Keratinocyte (primary cell): ENCODE data around the gene ZNF440. TPM values are rescaled to one million over a fixed set of nuclear protein-coding genes. Genes with fewer than 3 reads are reported as not detected.
"Not testable (repeated sequence)": the region's sequence is repeated elsewhere in the genome, so short reads cannot be mapped to it uniquely, and the experiment has no call there.

Experiments used
- DNase-seq: peaks from one replicate; pipeline ENCODE4 v3.0.0-alpha.2; 2011; ENCODE audit warnings: low read depth, missing footprints, low spot score
- FAIRE-seq: peaks from 2 replicates; lab custom pipeline; 2011; peaks lifted over from hg19 to GRCh38; lab: Jason Lieb, UNC
- H2AFZ ChIP-seq: 2 replicates; pipeline ENCODE4 v1.6.0; 2012; ENCODE audit warnings: low read length, control low read depth, inconsistent platforms; ENCODE audit not compliant: control insufficient read depth
- H3K27ac ChIP-seq: 2 replicates; pipeline ENCODE4 v1.5.1; 2011; ENCODE audit warnings: low read length; ENCODE audit not compliant: control insufficient read depth, insufficient read depth
- H3K27me3 ChIP-seq: 3 replicates; pipeline ENCODE4 v1.6.0; 2011; ENCODE audit warnings: low read length; ENCODE audit not compliant: control insufficient read depth, insufficient read depth; ENCODE audit errors: extremely low read depth
- H3K36me3 ChIP-seq, 2 experiments: 2 replicates in 1 of 2; 3 replicates in 1 of 2; pipeline ENCODE4 v1.5.1; 2011; ENCODE audit warnings: low read length in 2 of 2, mild to moderate bottlenecking in 1 of 2; ENCODE audit not compliant: control insufficient read depth in 2 of 2, insufficient read depth in 2 of 2; ENCODE audit errors: extremely low read depth in 1 of 2
- H3K4me1 ChIP-seq: 3 replicates; pipeline ENCODE4 v1.5.1; 2011; ENCODE audit warnings: low read length; ENCODE audit not compliant: control insufficient read depth, insufficient read depth; ENCODE audit errors: extremely low read depth
- H3K4me2 ChIP-seq: 3 replicates; pipeline ENCODE4 v1.6.0; 2011; ENCODE audit warnings: low read depth, low read length; ENCODE audit not compliant: control insufficient read depth, insufficient read depth; ENCODE audit errors: extremely low read depth
- H3K4me3 ChIP-seq, 3 experiments: fragments of 200-600 bp in 1 of 3; sonication (generic) in 1 of 3; 2 replicates in 2 of 3; 3 replicates in 1 of 3; pipeline ENCODE4 v1.5.1; 2011 to 2016; ENCODE audit warnings: low read length in 3 of 3, mild to moderate bottlenecking in 3 of 3, control low read depth in 2 of 3, inconsistent platforms in 1 of 3, low read depth in 1 of 3, mixed read lengths in 1 of 3, mixed run types in 1 of 3, moderate library complexity in 1 of 3; ENCODE audit not compliant: control insufficient read depth in 2 of 3, insufficient read depth in 2 of 3; ENCODE audit errors: extremely low read depth in 1 of 3
- H3K79me2 ChIP-seq: 2 replicates; pipeline ENCODE4 v1.6.0; 2012; ENCODE audit warnings: low read length; ENCODE audit not compliant: control insufficient read depth, insufficient read depth
- H3K9ac ChIP-seq: 3 replicates; pipeline ENCODE4 v1.6.0; 2011; ENCODE audit warnings: low read length; ENCODE audit not compliant: control insufficient read depth, insufficient read depth; ENCODE audit errors: extremely low read depth
- H3K9me1 ChIP-seq: 3 replicates; pipeline ENCODE4 v1.6.0; 2011; ENCODE audit warnings: low read length; ENCODE audit not compliant: control insufficient read depth, insufficient read depth; ENCODE audit errors: extremely low read depth
- H3K9me3 ChIP-seq: 2 replicates; pipeline ENCODE4 v1.5.1; 2012; ENCODE audit warnings: low read depth, low read length; ENCODE audit not compliant: control insufficient read depth
- H4K20me1 ChIP-seq: 3 replicates; pipeline ENCODE4 v1.6.0; 2011; ENCODE audit warnings: low read length; ENCODE audit not compliant: control insufficient read depth, insufficient read depth; ENCODE audit errors: extremely low read depth
- EZH2 ChIP-seq: IDR thresholded peaks from one replicate; pipeline ENCODE4 v1.6.1; 2012; ENCODE audit warnings: inconsistent platforms, mild to moderate bottlenecking, low read length, moderate library complexity
- dilution Hi-C: fragments of 300-500 bp; cut with MboI; formaldehyde crosslinking; loops from one replicate; pipeline ENCODE4 v1.7.0; 2020; ENCODE audit warnings: low sequenced_read_pairs; ENCODE audit not compliant: extremely low pct_ligation_motif_present
- polyA plus RNA-seq, 5 experiments: library from polyadenylated mRNA; depleted of rRNA in 3 of 5; stranded (reverse) in 3 of 5; stranded (forward) in 1 of 5; unstranded in 1 of 5; fragments of >200 nt; gene quantifications; 1 replicate in 1 of 5; 2 replicates in 3 of 5; 3 replicates in 1 of 5; pipeline versions ENCODE4 v1.2.1 to v1.2.3, GENCODE V29; 2011 to 2012; ENCODE audit warnings: missing spikeins in 2 of 5, low read depth in 1 of 5, low replicate concordance in 1 of 5
- TF ChIP-seq, protein P1 (sequence below), 3 experiments: IDR thresholded peaks in 1 of 3; conservative IDR thresholded peaks in 1 of 3; optimal IDR thresholded peaks in 1 of 3; 2 replicates in 2 of 3; 3 replicates in 1 of 3; pipeline versions ENCODE3 to v1.5.1; 2011; ENCODE audit warnings: low read length in 3 of 3, mild to moderate bottlenecking in 3 of 3, moderate library complexity in 2 of 3, control low read depth in 1 of 3, inconsistent platforms in 1 of 3; ENCODE audit not compliant: insufficient read depth in 2 of 3; ENCODE audit errors: extremely low read depth in 1 of 3

Gene ZNF440
- polyA plus RNA-seq, 1 donor (not counting 4 experiments of a cell fraction or from before 2014, with no cell fraction given), result 10.7 TPM

GRCh38 chr19:11860721-11861120, 46.6 kb downstream of the ZNF440 start:
- no peak overlapping the region for H3K4me2 ChIP-seq
- H4K20me1 ChIP-seq, result no peaks in the 10 kb centered on the region
- no peak overlapping the region for H3K9ac ChIP-seq
- H3K9me1 ChIP-seq, result no peaks in the 10 kb centered on the region
- H3K27ac ChIP-seq, result no peak overlapping the region
- DNase-seq (no peak), FAIRE-seq (no peak)
- H3K4me1 ChIP-seq, result no peaks in the 10 kb centered on the region
- no peaks in the 10 kb centered on the region for H3K27me3 ChIP-seq
- dilution Hi-C loops, result no loop called here
- no peaks in the 10 kb centered on the region for H3K79me2 ChIP-seq
- no peak overlapping the region for H2AFZ ChIP-seq
- TF ChIP-seq, protein P1, sequence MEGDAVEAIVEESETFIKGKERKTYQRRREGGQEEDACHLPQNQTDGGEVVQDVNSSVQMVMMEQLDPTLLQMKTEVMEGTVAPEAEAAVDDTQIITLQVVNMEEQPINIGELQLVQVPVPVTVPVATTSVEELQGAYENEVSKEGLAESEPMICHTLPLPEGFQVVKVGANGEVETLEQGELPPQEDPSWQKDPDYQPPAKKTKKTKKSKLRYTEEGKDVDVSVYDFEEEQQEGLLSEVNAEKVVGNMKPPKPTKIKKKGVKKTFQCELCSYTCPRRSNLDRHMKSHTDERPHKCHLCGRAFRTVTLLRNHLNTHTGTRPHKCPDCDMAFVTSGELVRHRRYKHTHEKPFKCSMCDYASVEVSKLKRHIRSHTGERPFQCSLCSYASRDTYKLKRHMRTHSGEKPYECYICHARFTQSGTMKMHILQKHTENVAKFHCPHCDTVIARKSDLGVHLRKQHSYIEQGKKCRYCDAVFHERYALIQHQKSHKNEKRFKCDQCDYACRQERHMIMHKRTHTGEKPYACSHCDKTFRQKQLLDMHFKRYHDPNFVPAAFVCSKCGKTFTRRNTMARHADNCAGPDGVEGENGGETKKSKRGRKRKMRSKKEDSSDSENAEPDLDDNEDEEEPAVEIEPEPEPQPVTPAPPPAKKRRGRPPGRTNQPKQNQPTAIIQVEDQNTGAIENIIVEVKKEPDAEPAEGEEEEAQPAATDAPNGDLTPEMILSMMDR (optimal IDR thresholded peaks at IDR 0.05 in 1 of 3, IDR thresholded peaks at IDR 0.05 in 1 of 3, conservative IDR thresholded peaks at IDR 0.05 in 1 of 3; ENCODE audit: extremely low read depth in 1 of 3, insufficient read depth in 2 of 3, low read length in 3 of 3), result no peak
- no peak for TF ChIP-seq EZH2
- no peak overlapping the region for H3K4me3 ChIP-seq
- H3K36me3 ChIP-seq, result no peaks in the 10 kb centered on the region
- peaks cover 3% of the 10 kb centered on the region for H3K9me3 ChIP-seq

DNA sequence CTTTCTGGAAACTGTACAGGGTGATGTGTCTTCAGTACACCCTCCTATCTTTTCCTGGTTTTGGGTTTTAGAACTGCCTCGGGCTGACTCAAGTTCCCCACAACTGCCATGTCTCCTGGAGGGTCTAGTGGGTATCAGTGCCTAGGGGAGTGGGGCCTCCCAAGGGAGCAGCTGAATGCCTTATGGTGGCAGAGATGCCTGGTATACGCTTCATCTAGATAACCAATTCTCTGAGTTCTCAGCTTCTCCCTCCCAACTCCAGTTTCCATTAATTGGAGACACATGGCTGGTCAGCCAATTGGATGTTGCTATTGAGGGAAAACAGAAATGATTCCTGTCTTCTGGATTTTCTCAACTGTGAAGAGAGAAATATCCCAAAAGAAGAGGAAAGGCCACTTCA, 47.2 kb downstream of the ZNF440 start:
- H3K27ac ChIP-seq, result no peak overlapping the region
- H4K20me1 ChIP-seq, result no peaks in the 10 kb centered on the region
- no peak overlapping the region for H3K9ac ChIP-seq
- H3K4me1 ChIP-seq, result no peaks in the 10 kb centered on the region
- H3K4me3 ChIP-seq, result no peak overlapping the region
- TF ChIP-seq, protein P1 (optimal IDR thresholded peaks at IDR 0.05 in 1 of 3, IDR thresholded peaks at IDR 0.05 in 1 of 3, conservative IDR thresholded peaks at IDR 0.05 in 1 of 3; ENCODE audit: extremely low read depth in 1 of 3, insufficient read depth in 2 of 3, low read length in 3 of 3), result no peak
- H3K79me2 ChIP-seq, result no peaks in the 10 kb centered on the region
- H3K27me3 ChIP-seq, result no peaks in the 10 kb centered on the region
- H3K9me1 ChIP-seq, result no peaks in the 10 kb centered on the region
- no peak for FAIRE-seq
- no peak overlapping the region for H3K4me2 ChIP-seq
- no peak overlapping the region for H2AFZ ChIP-seq
- DNase-seq, result no peak
- no peaks in the 10 kb centered on the region for H3K36me3 ChIP-seq
- dilution Hi-C loops, result no loop called here
- H3K9me3 ChIP-seq, result peaks cover 3% of the 10 kb centered on the region

DNA sequence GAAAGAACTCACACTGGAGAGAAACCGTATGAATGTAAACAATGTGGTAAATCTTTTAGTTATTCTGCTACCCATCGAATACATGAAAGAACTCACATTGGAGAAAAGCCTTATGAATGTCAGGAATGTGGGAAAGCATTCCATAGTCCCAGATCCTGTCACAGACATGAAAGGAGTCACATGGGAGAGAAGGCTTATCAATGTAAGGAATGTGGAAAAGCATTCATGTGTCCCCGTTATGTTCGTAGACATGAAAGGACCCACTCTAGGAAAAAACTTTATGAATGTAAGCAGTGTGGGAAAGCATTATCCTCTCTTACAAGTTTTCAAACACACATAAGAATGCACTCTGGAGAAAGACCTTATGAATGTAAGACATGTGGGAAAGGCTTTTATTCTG, 53.7 kb downstream of the ZNF440 start:
- H3K27me3 ChIP-seq, H3K4me2 ChIP-seq, H3K9ac ChIP-seq, FAIRE-seq, dilution Hi-C loops, H3K79me2 ChIP-seq, H3K36me3 ChIP-seq, H3K9me1 ChIP-seq, DNase-seq, H3K27ac ChIP-seq, H3K4me1 ChIP-seq, H3K4me3 ChIP-seq, H2AFZ ChIP-seq, H4K20me1 ChIP-seq: not testable (repeated sequence)
- H3K9me3 ChIP-seq, result peaks cover 16% of the 10 kb centered on the region
